Neuronal stem cell (in vitro differentiated cells): ENCODE measurements around the gene FBXL15.

Source experiments
- DNase-seq: peaks from one replicate; pipeline ENCODE4 v3.0.0-alpha.2; 2013; ENCODE audit warnings: low spot score
- H2AFZ ChIP-seq: one replicate; pipeline ENCODE4 v1.6.1; 2013; ENCODE audit warnings: mild to moderate bottlenecking, low read length, inconsistent platforms
- H2AK5ac ChIP-seq: 2 replicates; pipeline ENCODE4 v1.6.1; 2013; ENCODE audit warnings: low read depth, mild to moderate bottlenecking, inconsistent platforms, low read length, moderate library complexity, mixed read lengths
- H2BK120ac ChIP-seq: 2 replicates; pipeline ENCODE4 v1.6.1; 2013; ENCODE audit warnings: low read depth, mild to moderate bottlenecking, inconsistent platforms, low read length, moderate library complexity, mixed read lengths
- H2BK12ac ChIP-seq: one replicate; pipeline ENCODE4 v1.6.1; 2013; ENCODE audit warnings: low read length, inconsistent platforms
- H2BK15ac ChIP-seq: 2 replicates; pipeline ENCODE4 v1.6.1; 2013; ENCODE audit warnings: mild to moderate bottlenecking, low read length, inconsistent platforms, mixed read lengths
- H2BK5ac ChIP-seq: one replicate; pipeline ENCODE4 v1.6.1; 2013; ENCODE audit warnings: inconsistent platforms, mild to moderate bottlenecking, low read length, moderate library complexity
- H3K14ac ChIP-seq: one replicate; pipeline ENCODE4 v1.6.1; 2013; ENCODE audit warnings: low read length, inconsistent platforms
- H3K18ac ChIP-seq: 2 replicates; pipeline ENCODE4 v1.6.1; 2013; ENCODE audit warnings: low read length, inconsistent platforms
- H3K23ac ChIP-seq: 2 replicates; pipeline ENCODE4 v1.6.1; 2013; ENCODE audit warnings: low read depth, mild to moderate bottlenecking, mixed read lengths, low read length, inconsistent platforms; ENCODE audit not compliant: poor library complexity
- H3K27ac ChIP-seq: replicated peaks from 3 replicates; pipeline ENCODE4 v1.5.1; 2013; ENCODE audit warnings: low read length, inconsistent platforms
- H3K27me3 ChIP-seq, 3 experiments: 2 replicates each; pipeline ENCODE4 v1.6.1; 2013; ENCODE audit warnings: low read length in 3 of 3, mild to moderate bottlenecking in 2 of 3, inconsistent platforms in 1 of 3, low read depth in 1 of 3, mixed read lengths in 1 of 3, moderate library complexity in 1 of 3; ENCODE audit not compliant: control insufficient read depth in 3 of 3, insufficient read depth in 3 of 3
- H3K36me3 ChIP-seq, 2 donors: replicated peaks in 1 of 2; 2 replicates each; pipeline ENCODE4 v1.6.1; 2013; ENCODE audit warnings: low read length in 2 of 2; ENCODE audit not compliant: control insufficient read depth in 2 of 2, insufficient read depth in 2 of 2
- H3K4ac ChIP-seq: 2 replicates; pipeline ENCODE4 v1.6.1; 2013; ENCODE audit warnings: inconsistent platforms, mild to moderate bottlenecking, low read length, moderate library complexity
- H3K4me1 ChIP-seq, 2 donors: 1 replicate in 1 of 2; 2 replicates in 1 of 2; pipeline ENCODE4 v1.6.1; 2013; ENCODE audit warnings: low read length in 2 of 2, low read depth in 1 of 2; ENCODE audit not compliant: control insufficient read depth in 2 of 2, insufficient read depth in 1 of 2
- H3K4me2 ChIP-seq: one replicate; pipeline ENCODE4 v1.6.1; 2013; ENCODE audit warnings: mild to moderate bottlenecking, low read length, inconsistent platforms; ENCODE audit not compliant: insufficient read depth, poor library complexity, severe bottlenecking
- H3K4me3 ChIP-seq, 2 donors: 2 replicates each; pipeline ENCODE4 v1.5.1; 2013; ENCODE audit warnings: low read length in 2 of 2, mild to moderate bottlenecking in 2 of 2, inconsistent platforms in 1 of 2, moderate library complexity in 1 of 2
- H3K79me1 ChIP-seq: one replicate; pipeline ENCODE4 v1.6.1; 2013; ENCODE audit warnings: low read depth, mild to moderate bottlenecking, inconsistent platforms, low read length, moderate library complexity
- H3K9ac ChIP-seq: one replicate; pipeline ENCODE4 v1.6.1; 2013; ENCODE audit warnings: mild to moderate bottlenecking, low read depth, low read length, inconsistent platforms; ENCODE audit not compliant: poor library complexity
- H3K9me3 ChIP-seq, 2 donors: replicated peaks in 1 of 2; 2 replicates each; pipeline versions ENCODE3 to v1.6.1; 2013; ENCODE audit warnings: low read length in 2 of 2, mild to moderate bottlenecking in 2 of 2, inconsistent platforms in 1 of 2, low read depth in 1 of 2, mixed read lengths in 1 of 2, moderate library complexity in 1 of 2; ENCODE audit not compliant: control insufficient read depth in 2 of 2, insufficient read depth in 1 of 2
- H4K8ac ChIP-seq: one replicate; pipeline ENCODE4 v1.6.1; 2013; ENCODE audit warnings: low read depth, mild to moderate bottlenecking, inconsistent platforms, low read length, moderate library complexity
- H4K91ac ChIP-seq: one replicate; pipeline ENCODE4 v1.6.1; 2013; ENCODE audit warnings: low read length, low read depth, mild to moderate bottlenecking, inconsistent platforms; ENCODE audit not compliant: poor library complexity
- WGBS, 2 donors: extraction: QIAGEN DNeasy Blood & Tissue Kit; methylation state at CpG; one replicate each; pipeline ENCODE4 v1.1.7; 2013; ENCODE audit warnings: missing lambda C conversion rate in 2 of 2, mixed read lengths in 1 of 2; ENCODE audit not compliant: insufficient read length in 2 of 2, insufficient replicate concordance in 1 of 2; ENCODE audit errors: extremely low coverage in 2 of 2; 5-methylcytosine and 5-hydroxymethylcytosine counted together

Gene FBXL15

GRCh38 chr10:102393411-102394078, 27.1 kb upstream of the FBXL15 start:
- Histone ChIP-seq H3K9ac (no peak overlapping the region), H4K8ac (no peak overlapping the region), H3K23ac (no peak overlapping the region), H3K4ac (no peak overlapping the region), H3K27me3 (peaks cover 0 to 31% (median 18%) of the 10 kb centered on the region in 3 experiments), H3K18ac (no peak overlapping the region), H3K36me3 (peaks cover 0 to 16% of the 10 kb centered on the region in 2 donors), H2AFZ (peak overlapping the region; percentile 96), H3K4me2 (peak overlapping the region; percentile 94), H3K27ac (no peak overlapping the region), H3K14ac (no peak overlapping the region), H4K91ac (no peak overlapping the region), H2BK15ac (no peak overlapping the region), H3K9me3 (no peaks in the 10 kb centered on the region), H2AK5ac (no peak overlapping the region), H3K79me1 (no peaks in the 10 kb centered on the region), H3K4me1 (peaks cover 7 to 11% of the 10 kb centered on the region in 2 donors), H2BK5ac (no peak overlapping the region), H2BK120ac (no peak overlapping the region), H2BK12ac (no peak overlapping the region), H3K4me3 (peak overlapping the region in 1 of 2 donors; percentile 54)
- no peak for DNase-seq
- WGBS, 2 donors: no CpG with 5 or more reads among the region's 30 CpGs

- peaks cover 0 to 19% of the 10 kb centered on the region in 2 donors for H3K36me3 ChIP-seq
- no peak overlapping the region for H2AK5ac ChIP-seq
- peak overlapping the region; percentile 96 for H2AFZ ChIP-seq
- peak overlapping the region; percentile 54 to 87 for H3K4me3 ChIP-seq
- no peak overlapping the region for H2BK15ac ChIP-seq
- H2BK120ac ChIP-seq: no peak overlapping the region
- H3K4ac ChIP-seq: no peak overlapping the region
- H3K79me1 ChIP-seq: peaks cover 1% of the 10 kb centered on the region
- peak overlapping the region; percentile 94 for H3K9ac ChIP-seq
- H4K8ac ChIP-seq: no peak overlapping the region
- peak overlapping the region; percentile 39 for H3K14ac ChIP-seq
- DNase-seq: peak; percentile 90
- H3K23ac ChIP-seq: peak overlapping the region; percentile 90
- no peak overlapping the region for H2BK5ac ChIP-seq
- no peak overlapping the region for H4K91ac ChIP-seq
- peaks cover 0 to 31% (median 18%) of the 10 kb centered on the region in 3 experiments for H3K27me3 ChIP-seq
- H2BK12ac ChIP-seq: no peak overlapping the region
- H3K27ac ChIP-seq: no peak overlapping the region
- WGBS, 2 donors: no CpG with 5 or more reads among the region's 71 CpGs
- peaks cover 7 to 13% of the 10 kb centered on the region in 2 donors for H3K4me1 ChIP-seq
- H3K18ac ChIP-seq: peak overlapping the region; percentile 20
- no peaks in the 10 kb centered on the region for H3K9me3 ChIP-seq
- H3K4me2 ChIP-seq: peak overlapping the region; percentile 94
These were observed 26.4 kb upstream of the FBXL15 start for GRCh38 chr10:102394079-102394800.

GRCh38 chr10:102394801-102395399, 25.7 kb upstream of the FBXL15 start:
- Histone ChIP-seq H3K27me3 (peaks cover 0 to 31% (median 18%) of the 10 kb centered on the region in 3 experiments), H3K27ac (no peak overlapping the region)
- WGBS, 2 donors: no CpG with 5 or more reads among the region's 35 CpGs

More at GRCh38 chr10:102394801-102395399, 25.7 kb upstream of the FBXL15 start:
- Histone ChIP-seq H3K9me3 (no peaks in the 10 kb centered on the region), H3K9ac (peak overlapping the region; percentile 94), H2AK5ac (no peak overlapping the region), H3K4me1 (peaks cover 10 to 17% of the 10 kb centered on the region in 2 donors), H4K8ac (no peak overlapping the region), H4K91ac (no peak overlapping the region), H3K4me3 (peak overlapping the region; percentile 54 to 79), H3K14ac (peak overlapping the region; percentile 39), H3K4me2 (peak overlapping the region; percentile 94), H2BK5ac (no peak overlapping the region), H3K18ac (peak overlapping the region; percentile 20), H2BK120ac (no peak overlapping the region), H2AFZ (peak overlapping the region; percentile 96), H3K79me1 (peaks cover 1% of the 10 kb centered on the region), H3K23ac (peak overlapping the region; percentile 90), H2BK12ac (no peak overlapping the region), H3K36me3 (peaks cover 0 to 19% of the 10 kb centered on the region in 2 donors), H3K4ac (no peak overlapping the region), H2BK15ac (no peak overlapping the region)
- no peak for DNase-seq
